ENCODE results near the gene SHISA9.

DNA sequence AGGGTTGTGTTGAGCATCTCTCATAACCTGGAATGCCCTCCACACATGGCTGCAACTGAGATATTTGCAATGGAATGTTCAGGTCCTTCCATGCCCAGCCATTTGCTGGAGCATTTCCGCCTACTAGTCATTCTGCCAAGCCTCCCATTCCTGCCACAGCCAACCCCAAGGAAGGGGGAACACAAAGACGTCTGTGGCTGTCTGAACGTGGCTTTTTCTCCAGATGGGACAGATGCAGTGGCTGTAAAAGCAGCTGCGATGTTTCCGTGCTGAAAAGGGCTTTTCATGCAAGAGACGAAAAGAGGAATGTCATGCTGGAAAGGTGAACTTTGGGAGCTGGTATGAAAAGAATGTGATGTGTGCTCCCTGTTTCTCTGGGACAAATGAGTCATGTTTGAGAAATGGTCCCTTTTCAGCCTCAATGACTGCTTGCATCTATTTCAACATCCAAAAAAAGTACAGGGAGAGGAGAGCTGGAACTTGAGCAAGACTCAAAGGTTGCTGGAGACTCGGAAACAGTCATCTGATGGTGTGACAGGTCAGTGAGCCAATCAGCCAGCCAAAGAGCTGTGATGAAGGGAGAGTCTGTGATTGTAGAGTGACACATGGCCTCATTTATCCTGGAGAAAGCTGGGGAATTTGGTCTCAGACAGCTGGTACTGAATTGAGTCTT lies 208.9 kb downstream of the SHISA9 start:
- TF ChIP-seq, protein P1, sequence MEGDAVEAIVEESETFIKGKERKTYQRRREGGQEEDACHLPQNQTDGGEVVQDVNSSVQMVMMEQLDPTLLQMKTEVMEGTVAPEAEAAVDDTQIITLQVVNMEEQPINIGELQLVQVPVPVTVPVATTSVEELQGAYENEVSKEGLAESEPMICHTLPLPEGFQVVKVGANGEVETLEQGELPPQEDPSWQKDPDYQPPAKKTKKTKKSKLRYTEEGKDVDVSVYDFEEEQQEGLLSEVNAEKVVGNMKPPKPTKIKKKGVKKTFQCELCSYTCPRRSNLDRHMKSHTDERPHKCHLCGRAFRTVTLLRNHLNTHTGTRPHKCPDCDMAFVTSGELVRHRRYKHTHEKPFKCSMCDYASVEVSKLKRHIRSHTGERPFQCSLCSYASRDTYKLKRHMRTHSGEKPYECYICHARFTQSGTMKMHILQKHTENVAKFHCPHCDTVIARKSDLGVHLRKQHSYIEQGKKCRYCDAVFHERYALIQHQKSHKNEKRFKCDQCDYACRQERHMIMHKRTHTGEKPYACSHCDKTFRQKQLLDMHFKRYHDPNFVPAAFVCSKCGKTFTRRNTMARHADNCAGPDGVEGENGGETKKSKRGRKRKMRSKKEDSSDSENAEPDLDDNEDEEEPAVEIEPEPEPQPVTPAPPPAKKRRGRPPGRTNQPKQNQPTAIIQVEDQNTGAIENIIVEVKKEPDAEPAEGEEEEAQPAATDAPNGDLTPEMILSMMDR (IDR thresholded peaks at IDR 0.05): no peak
- TF ChIP-seq NR3C1 (IDR thresholded peaks at IDR 0.05): no peak
- no peak for TF ChIP-seq FOXS1 (CRISPR knock-in tag; IDR thresholded peaks at IDR 0.05)

Data from A549 (cell line).